ENCODE results near the gene GCDH.

DNA sequence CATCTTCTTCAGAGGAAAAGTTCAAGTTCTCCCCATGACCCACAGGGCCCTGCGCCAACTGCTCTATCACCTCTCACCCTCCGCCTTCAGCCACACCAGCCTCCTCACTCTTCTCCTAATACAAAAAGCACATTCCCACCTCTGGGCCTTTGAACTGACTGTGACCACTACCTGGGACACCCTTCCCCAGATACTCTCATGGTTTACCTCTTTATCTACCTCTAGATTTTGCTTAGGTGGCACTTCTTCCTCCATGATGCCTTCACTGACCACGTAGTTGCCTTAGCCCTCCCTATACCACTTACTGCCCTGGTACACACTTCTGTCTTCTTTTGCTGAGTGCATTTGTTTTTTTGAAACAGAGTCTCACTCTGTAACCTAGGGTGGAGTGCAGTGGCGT lies 32.0 kb downstream of the GCDH start:
- TF ChIP-seq CTCF (IDR thresholded peaks at IDR 0.05; ENCODE audit: low read depth, low read length) (no peak), EZH2phosphoT487 (IDR thresholded peaks at IDR 0.05; ENCODE audit: low read depth) (no peak)

Data from OCI-LY3 (cell line).